ENCODE results near the gene CCDC157. TPM values are rescaled to one million over a fixed set of nuclear protein-coding genes. Genes with fewer than 3 reads are reported as not detected.

CCDC157 gene
- total and polyA plus RNA-seq, 8 donors, result 1.1 to 8.2 (median 1.4) TPM

DNA sequence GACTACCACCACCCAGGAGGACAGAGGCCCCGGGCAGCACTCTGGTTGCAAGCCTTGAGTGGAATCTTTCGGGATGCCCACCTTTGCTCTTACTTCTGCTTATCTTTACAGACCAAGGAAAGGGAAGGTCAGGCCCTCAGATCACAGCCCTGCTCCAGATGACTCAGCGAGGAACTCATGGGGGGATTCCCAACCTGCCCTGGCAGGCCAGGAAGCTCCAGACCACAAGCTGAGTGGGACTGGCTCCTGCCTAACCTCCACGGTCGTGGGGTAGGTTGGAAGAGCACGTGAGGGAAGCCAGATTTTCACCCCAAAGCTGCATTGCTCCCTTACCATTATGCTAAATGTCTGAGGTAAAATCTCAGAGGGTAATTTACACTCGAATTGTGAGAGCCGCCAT is 41.9 kb upstream of the CCDC157 start:
- ATAC-seq (no peak), FAIRE-seq (no peak), DNase-seq (no peak)
- Histone ChIP-seq H3K4me1 (peaks cover 21 to 26% (median 21%) of the 10 kb centered on the region in 3 donors), H3K9me3 (no peaks in the 10 kb centered on the region), H3K27me3 (no peaks in the 10 kb centered on the region), H3K36me3 (no peaks in the 10 kb centered on the region), H3K27ac (peak overlapping the region in 1 of 4 donors; percentile 6), H3K4me3 (no peak overlapping the region)
- TF ChIP-seq, protein P1, sequence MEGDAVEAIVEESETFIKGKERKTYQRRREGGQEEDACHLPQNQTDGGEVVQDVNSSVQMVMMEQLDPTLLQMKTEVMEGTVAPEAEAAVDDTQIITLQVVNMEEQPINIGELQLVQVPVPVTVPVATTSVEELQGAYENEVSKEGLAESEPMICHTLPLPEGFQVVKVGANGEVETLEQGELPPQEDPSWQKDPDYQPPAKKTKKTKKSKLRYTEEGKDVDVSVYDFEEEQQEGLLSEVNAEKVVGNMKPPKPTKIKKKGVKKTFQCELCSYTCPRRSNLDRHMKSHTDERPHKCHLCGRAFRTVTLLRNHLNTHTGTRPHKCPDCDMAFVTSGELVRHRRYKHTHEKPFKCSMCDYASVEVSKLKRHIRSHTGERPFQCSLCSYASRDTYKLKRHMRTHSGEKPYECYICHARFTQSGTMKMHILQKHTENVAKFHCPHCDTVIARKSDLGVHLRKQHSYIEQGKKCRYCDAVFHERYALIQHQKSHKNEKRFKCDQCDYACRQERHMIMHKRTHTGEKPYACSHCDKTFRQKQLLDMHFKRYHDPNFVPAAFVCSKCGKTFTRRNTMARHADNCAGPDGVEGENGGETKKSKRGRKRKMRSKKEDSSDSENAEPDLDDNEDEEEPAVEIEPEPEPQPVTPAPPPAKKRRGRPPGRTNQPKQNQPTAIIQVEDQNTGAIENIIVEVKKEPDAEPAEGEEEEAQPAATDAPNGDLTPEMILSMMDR (IDR thresholded peaks at IDR 0.05), result no peak
- intact Hi-C loops (cut with DNase I), result no loop called here
- 80 to 82% methylated on average over 8 of the region's 8 CpGs for WGBS, 2 donors

DNA sequence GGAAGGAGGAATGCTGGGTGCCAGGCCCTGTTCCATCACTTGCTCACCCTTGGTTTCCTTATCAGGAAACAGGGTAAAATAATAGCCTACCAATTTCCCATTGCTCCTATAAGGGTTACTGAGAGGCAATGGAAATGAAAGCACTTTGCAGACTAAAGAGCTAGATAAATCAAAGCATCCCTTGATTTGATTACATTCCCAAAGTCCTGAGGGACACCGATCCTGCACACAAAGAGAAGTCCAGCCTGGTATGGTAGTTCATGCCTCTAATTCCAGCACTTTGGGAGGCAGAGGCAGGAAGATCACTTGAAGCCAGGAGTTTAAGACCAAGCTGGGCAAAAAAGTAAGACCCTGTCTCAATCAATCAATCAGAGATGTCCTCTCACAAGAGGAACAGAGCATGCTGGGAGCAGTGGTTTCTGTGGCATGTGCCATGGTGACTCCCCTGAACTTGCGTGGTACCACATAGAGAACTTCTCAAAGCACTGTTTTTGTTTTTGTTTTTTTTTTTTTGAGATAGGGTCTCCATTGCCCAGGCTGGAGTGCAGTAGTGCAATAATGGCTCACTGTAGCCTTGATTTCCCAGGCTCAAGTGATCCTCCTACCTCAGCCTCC is 40.7 kb upstream of the CCDC157 start:
- WGBS, 2 donors, result 90 to 91% methylated on average over 2 of the region's 2 CpGs
- intact Hi-C loops (cut with DNase I), result no loop called here
- Histone ChIP-seq H3K9me3 (no peaks in the 10 kb centered on the region), H3K4me3 (no peak overlapping the region), H3K27ac (no peak overlapping the region), H3K36me3 (no peaks in the 10 kb centered on the region), H3K27me3 (no peaks in the 10 kb centered on the region), H3K4me1 (peaks cover 9 to 15% (median 10%) of the 10 kb centered on the region in 3 donors)
- TF ChIP-seq, protein P1 (IDR thresholded peaks at IDR 0.05), result no peak
- no peak for DNase-seq
- FAIRE-seq, result no peak
- no peak for ATAC-seq

DNA sequence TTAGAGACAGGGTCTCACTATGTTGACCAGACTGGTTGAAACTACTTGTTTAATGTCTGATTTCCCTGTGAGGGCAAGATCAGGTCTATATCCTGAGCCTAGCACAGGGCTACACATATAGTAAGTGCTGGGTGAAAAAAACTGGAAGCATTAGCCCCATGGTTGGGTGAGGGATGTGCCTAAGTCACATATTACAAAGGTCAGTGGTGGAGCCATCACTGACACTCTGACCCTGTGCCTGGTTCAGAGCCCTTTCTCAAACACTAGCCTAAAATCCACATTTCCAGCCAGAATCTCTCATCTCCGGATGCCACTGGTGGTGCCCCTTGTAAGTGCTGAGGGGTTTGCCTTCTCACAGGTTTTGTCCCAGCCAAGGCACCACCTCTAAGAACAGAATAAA is 39.0 kb upstream of the CCDC157 start:
- H3K27me3 ChIP-seq, result no peaks in the 10 kb centered on the region
- H3K9me3 ChIP-seq, result no peaks in the 10 kb centered on the region
- ATAC-seq (no peak), DNase-seq (no peak), FAIRE-seq (no peak)
- H3K36me3 ChIP-seq, result no peaks in the 10 kb centered on the region
- H3K27ac ChIP-seq, result no peak overlapping the region
- H3K4me3 ChIP-seq, result no peak overlapping the region
- H3K4me1 ChIP-seq, result peaks cover 0 to 4% (median 0%) of the 10 kb centered on the region in 3 donors
- intact Hi-C loops (cut with DNase I), result no loop called here
- TF ChIP-seq, protein P1 (IDR thresholded peaks at IDR 0.05), result no peak
- 93 to 94% methylated on average over 1 of the region's 1 CpG for WGBS, 2 donors

DNA sequence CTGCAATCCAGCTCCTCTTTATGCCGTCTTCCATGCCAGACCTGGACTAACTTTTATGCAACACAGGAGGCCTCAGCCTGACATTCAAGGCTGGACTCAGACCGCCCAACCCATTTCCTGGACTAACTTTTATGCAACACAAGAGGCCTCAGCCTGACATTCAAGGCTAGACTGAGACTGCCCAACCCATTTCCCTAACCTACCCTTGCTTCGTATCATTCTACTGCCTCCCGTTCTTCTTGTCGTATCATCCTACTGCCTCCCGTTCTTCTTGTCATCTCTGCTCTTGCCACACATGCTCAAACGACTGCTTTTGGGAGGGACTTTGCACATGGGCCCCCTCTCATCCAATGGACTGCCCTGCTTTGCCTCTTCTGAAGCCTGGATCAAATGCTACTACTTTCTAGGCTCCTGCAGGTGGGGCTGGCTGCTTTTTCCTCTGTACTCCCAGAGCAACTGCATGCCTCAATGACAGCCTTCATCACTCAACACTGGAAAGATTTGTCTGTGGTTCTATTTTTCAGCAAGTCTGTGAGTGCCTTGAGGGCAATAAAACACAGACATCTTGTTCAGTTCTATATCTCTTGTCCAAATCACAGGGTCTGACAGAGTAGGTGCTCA is 37.9 kb upstream of the CCDC157 start:
- 89 to 90% methylated on average over 7 of the region's 7 CpGs for WGBS, 2 donors
- Histone ChIP-seq H3K4me1 (peaks cover 0 to 5% (median 0%) of the 10 kb centered on the region in 3 donors), H3K27me3 (no peaks in the 10 kb centered on the region), H3K27ac (no peak overlapping the region), H3K36me3 (no peaks in the 10 kb centered on the region), H3K9me3 (no peaks in the 10 kb centered on the region), H3K4me3 (no peak overlapping the region)
- FAIRE-seq (no peak), DNase-seq (no peak), ATAC-seq (no peak)
- TF ChIP-seq, protein P1 (IDR thresholded peaks at IDR 0.05), result no peak
- intact Hi-C loops (cut with DNase I), result no loop called here

DNA sequence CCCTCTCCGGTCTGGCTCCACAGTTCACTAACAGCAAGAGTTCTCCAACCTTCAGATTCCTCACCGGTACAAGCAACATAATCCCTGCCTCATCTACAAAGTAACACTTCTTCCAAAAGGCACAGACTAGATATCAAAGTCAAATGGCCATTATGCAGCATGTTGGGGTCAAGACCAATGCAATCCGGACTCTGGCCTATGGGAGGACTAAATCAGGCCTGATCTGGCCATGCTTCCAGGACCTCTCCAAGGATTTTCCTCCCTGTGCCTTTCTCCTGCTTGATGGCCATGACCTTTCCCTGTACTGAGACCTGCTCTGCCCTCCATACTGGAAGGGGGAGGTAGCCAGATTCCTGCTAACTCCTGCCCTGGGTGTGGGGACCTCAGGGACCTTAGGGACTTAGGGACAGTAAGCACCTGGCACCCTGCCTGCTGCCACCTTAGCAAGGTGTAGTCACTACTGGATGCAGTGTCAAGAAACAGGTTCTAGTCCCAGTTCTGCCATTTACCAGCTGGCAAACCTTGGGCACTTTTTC is 36.7 kb upstream of the CCDC157 start:
- 94 to 100% methylated on average over 3 of the region's 3 CpGs for WGBS, 2 donors
- H3K4me1 ChIP-seq, result peaks cover 0 to 17% (median 7%) of the 10 kb centered on the region in 3 donors

More for the DNA sequence above, 36.7 kb upstream of the CCDC157 start:
- FAIRE-seq, result no peak
- no peaks in the 10 kb centered on the region for H3K36me3 ChIP-seq
- no peak overlapping the region for H3K4me3 ChIP-seq
- intact Hi-C loops (cut with DNase I), result no loop called here
- DNase-seq, result no peak
- H3K27me3 ChIP-seq, result no peaks in the 10 kb centered on the region
- no peak overlapping the region for H3K27ac ChIP-seq
- no peak for ATAC-seq
- no peaks in the 10 kb centered on the region for H3K9me3 ChIP-seq
- TF ChIP-seq, protein P1 (IDR thresholded peaks at IDR 0.05), result no peak

Measured in pancreas (tissue), 10 donors.